Stimulated activated CD4-positive, alpha-beta T cell treated with anti-CD3 and anti-CD28 coated beads, Interleukin-12 subunit alpha, Interleukin-12 subunit beta, amount 100 ng/mL, for 48 hours (primary cell): ENCODE measurements around the gene WDR89.
"Not testable (repeated sequence)": the region's sequence is repeated elsewhere in the genome, so short reads cannot be mapped to it uniquely, and the experiment has no call there.

ENCODE experiments used
- DNase-seq, 3 donors: peaks; one replicate each; pipeline ENCODE4 v3.0.0-alpha.2; 2020; ENCODE audit warnings: low read depth in 2 of 3, low spot score in 1 of 3

WDR89 gene

GRCh38 chr14:63654936-63655335 is 13.3 kb upstream of the WDR89 start:
- no peak for DNase-seq

DNA sequence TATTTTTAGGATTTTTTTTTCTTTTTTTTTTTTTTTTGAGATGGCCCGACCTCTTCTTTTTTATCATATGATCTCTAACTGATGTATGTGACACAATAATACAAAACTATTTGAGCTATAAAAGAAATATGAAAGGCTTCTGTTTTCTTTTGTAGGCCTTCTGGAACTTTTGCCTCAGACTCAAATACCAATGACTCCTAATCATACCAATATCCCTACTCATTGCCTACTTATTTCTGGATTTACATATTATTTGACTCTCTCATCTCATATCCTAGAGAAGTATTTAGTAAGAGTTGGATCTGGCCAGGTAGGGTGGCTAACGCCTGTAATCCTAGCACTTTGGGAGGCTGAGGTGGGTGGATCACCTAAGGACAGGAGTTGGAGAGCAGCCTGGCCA is 12.7 kb upstream of the WDR89 start:
- DNase-seq = no peak

DNA sequence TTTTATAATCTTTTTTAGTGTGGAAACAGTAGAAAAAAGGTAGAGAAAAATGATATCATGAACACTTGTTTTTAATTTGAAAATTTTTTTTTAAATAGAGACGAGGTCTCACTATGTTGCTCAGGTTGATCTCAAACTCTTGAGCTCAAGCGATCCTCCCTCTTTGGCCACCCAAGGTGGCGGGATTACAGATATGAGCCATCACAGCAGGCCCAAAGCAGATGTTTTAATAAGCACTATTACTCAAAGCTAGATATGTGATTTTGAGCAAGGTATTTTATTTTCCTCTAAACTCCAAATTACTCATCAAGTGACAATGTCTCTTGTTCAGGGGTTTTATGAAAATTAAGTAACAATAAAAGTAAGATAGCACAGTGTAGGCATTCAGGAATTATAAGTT is 10.7 kb upstream of the WDR89 start:
- no peak for DNase-seq

- peak in 2 of 3 donors; percentile 19 to 35 for DNase-seq
Observed at GRCh38 chr14:63650256-63650952, 8.7 kb upstream of the WDR89 start.

DNA sequence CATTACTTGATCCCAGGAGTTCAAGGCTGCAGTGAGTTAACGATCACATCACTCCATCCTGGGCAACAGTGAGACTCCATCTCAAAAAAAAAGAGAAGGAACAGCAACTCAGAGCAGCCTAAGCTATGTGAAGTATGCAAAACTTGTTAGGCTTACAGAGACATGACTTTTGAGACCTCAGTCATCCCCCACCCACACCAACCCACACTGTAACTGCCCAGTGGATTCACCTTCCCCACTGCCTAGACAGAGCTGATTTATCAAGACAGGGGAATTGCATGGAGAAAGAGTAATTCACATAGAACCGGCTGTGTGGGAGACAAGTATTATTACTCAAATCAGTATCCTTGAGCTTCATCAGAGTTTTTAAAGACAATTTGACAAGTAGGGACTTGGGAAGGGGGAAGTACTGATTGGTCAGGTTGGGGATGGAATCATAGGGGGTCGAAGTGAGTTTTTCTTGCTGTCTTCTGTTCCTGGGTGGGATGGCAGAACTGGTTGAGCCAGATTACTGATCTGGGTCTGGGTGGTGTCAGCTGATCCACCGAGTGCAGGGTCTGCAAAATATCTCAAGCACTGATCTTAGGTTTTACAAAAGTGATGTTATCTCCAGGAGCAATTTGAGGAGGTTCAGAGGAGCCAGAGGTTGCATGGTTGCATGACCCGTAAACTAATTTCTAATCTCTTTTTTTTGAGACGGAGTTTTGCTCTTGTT is 6.2 kb upstream of the WDR89 start:
- no peak for DNase-seq

- DNase-seq = no peak
Observed at GRCh38 chr14:63644741-63645140, 3.1 kb upstream of the WDR89 start.

GRCh38 chr14:63642656-63643382 is 1.1 kb upstream of the WDR89 start:
- DNase-seq = no peak

- DNase-seq = peak; percentile 62 to 81 (median 66)
Observed at GRCh38 chr14:63642229-63642611, 549 bp upstream of the WDR89 start.

- no peak for DNase-seq
Observed at GRCh38 chr14:63638493-63638892, 3.2 kb downstream of the WDR89 start.

- not testable (repeated sequence) for DNase-seq
Observed at GRCh38 chr14:63636094-63636635, 5.5 kb downstream of the WDR89 start.

DNA sequence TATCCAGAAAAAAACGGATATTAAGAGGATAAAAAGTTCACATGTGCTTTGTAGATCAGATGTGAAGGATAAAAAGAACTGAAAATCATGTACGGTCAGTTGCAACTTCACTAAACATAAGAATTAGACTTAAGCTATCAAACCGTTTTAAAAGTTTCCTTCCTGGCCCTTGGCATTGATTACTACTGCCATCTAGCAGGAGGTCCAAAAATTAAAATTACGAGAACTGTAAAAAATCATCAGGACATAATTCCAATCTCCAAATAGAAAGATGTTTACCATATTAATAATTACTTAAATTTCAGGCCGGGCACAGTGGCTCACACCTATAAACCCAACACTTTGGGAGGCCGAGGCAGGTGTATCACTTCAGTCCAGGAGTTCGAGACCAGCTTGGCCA is 7.9 kb downstream of the WDR89 start:
- no peak for DNase-seq

DNA sequence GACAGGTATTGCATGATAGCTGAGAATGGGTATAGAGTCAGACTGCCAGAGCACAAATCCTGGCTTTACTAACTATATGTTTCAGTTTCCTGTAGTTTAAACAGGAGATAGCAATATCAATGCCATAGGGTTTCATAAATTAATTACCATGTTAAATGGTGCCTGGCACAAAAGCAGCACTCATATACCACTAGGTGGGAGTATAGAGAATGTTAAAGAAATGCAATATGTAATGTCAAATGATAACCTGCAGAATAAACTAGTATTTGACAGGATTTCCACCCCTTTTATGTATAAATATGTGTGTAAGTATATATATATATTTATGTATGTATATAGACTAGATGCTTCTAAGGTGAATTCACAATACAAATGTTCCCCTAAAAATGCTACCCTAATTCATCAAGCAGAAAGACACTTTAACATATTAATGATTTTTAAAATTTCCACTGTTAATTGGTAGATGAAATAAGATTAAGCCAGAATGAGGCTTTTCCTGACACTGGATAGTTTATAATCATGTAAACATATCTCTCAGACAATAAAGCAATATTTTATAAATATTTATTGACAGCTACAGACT is 8.6 kb downstream of the WDR89 start:
- DNase-seq = no peak

GRCh38 chr14:63624701-63625100 is 17.0 kb downstream of the WDR89 start:
- DNase-seq = no peak

DNA sequence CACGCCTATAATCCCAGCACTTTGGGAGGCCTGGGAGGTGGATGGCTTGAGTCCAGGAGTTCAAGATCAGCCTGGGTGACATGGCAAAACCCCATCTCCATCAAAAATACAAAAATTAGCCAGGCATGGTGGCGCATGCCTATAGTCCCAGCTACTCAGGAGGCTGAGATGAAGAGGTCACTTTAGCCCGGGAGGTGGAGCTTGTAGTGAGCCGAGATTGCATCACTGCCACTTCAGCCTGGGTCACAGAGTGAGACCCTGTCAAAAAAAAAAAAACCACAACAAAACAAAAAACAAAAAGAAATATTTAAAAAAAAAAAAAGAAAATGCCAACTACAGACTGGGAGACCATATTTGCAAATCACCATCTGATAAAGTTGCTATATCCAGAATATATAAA is 17.5 kb downstream of the WDR89 start:
- no peak for DNase-seq

GRCh38 chr14:63621975-63622374 is 19.7 kb downstream of the WDR89 start:
- DNase-seq = not testable (repeated sequence)

GRCh38 chr14:63616015-63616414 is 25.7 kb downstream of the WDR89 start:
- DNase-seq = no peak

DNA sequence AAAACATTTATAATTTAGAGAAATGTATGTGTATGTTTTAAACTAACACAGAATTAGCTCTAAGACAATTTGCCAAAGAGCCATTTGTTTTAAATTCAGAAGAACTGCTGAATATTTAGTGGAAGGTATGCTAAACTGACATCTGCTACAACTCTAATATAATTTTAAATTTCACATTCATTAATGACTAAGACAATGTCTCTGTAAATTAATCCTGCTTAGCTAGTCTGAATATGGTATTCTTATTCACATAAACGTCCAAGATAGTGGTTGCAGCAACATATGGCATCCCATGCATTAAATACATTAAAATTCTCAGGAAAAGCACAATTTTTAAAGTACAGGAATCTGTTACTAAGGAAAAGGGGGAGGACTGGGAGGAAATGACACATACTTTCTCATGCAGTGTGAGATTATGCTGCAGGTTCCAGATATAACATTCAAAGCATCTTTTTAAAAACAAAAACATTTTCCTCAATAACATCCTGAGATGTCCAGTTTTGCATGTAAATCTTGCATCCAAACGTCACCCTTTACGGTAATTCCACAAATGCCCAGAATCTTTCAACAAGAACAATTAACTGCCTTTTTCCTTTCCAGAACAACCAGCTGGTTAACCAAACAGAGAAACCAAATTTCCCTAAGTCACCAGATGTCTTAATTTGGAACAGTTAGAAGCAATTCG is 26.9 kb downstream of the WDR89 start:
- no peak for DNase-seq

- no peak for DNase-seq
Observed at GRCh38 chr14:63611078-63611477, 30.6 kb downstream of the WDR89 start.

GRCh38 chr14:63605041-63605532 is 36.6 kb downstream of the WDR89 start:
- no peak for DNase-seq

DNA sequence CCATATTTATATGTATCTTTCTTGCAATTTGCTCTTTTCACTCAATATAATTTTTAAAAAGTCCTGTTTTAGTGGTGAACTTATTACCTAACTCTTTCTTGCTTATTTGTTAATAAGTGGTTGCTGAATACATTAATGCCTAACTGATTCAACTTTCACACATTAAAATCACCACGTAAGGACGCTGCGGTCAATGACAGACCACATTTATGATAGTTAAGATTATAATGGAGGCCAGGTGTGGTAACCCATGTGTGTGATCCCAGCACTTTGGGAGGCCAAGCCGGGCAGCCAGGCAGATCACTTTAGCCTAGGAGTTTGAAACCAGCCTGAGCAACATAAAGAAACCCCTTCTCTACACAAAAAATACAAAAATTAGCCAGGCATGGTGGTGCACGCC is 37.0 kb downstream of the WDR89 start:
- no peak for DNase-seq
